Sigmoid colon (tissue), 7 donors: ENCODE data around the gene ARHGEF18. TPM values are rescaled to one million over a fixed set of nuclear protein-coding genes. Genes with fewer than 3 reads are reported as not detected.

ENCODE experiments used
- DNase-seq: peaks from one replicate; pipeline ENCODE4 v3.0.0-alpha.2; 2019
- H3K27ac ChIP-seq, 4 donors: fragments of 200-600 bp; sonication (generic); one replicate each; pipeline ENCODE4 v1.5.1; 2016 to 2019; ENCODE audit warnings: mild to moderate bottlenecking in 1 of 4
- H3K27me3 ChIP-seq, 3 donors: fragments of 200-600 bp; sonication (generic); one replicate each; pipeline ENCODE4 v1.5.1; 2019; ENCODE audit warnings: mild to moderate bottlenecking in 1 of 3
- H3K36me3 ChIP-seq, 4 donors: fragments of 200-600 bp; sonication (generic); one replicate each; pipeline ENCODE4 v1.5.1; 2016 to 2019
- H3K4me1 ChIP-seq, 4 donors: fragments of 200-600 bp; sonication (generic); one replicate each; pipeline ENCODE4 v1.5.1; 2017 to 2019
- H3K4me3 ChIP-seq, 4 donors: fragments of 200-600 bp; sonication (generic); one replicate each; pipeline ENCODE4 v1.5.1; 2017 to 2019; ENCODE audit warnings: mild to moderate bottlenecking in 2 of 4, moderate library complexity in 1 of 4
- H3K9me3 ChIP-seq, 4 donors: fragments of 200-600 bp in 3 of 4; sonication (generic) in 3 of 4; one replicate each; pipeline versions ENCODE4 v1.5.1 to v1.6.1; 2013 to 2019
- CTCF ChIP-seq, 4 experiments: fragments of 450-650 bp in 3 of 4; fragments of 200-600 bp in 1 of 4; IDR thresholded peaks; one replicate each; pipeline ENCODE4 v1.5.1; 2016 to 2019; ENCODE audit warnings: antibody characterized with exemption in 4 of 4, mild to moderate bottlenecking in 3 of 4, moderate library complexity in 2 of 4
- EP300 ChIP-seq, 4 donors: sonication (generic); formaldehyde crosslinking; IDR thresholded peaks; one replicate each; pipeline ENCODE4 v1.6.1; 2017; ENCODE audit warnings: antibody characterized with exemption in 4 of 4
- POLR2A ChIP-seq, 2 donors: fragments of 450-650 bp; IDR thresholded peaks; one replicate each; pipeline ENCODE4 v1.6.1; 2016; ENCODE audit warnings: antibody characterized with exemption in 2 of 2, mild to moderate bottlenecking in 2 of 2, moderate library complexity in 2 of 2
- POLR2AphosphoS5 ChIP-seq, 4 donors: sonication (generic); formaldehyde crosslinking; IDR thresholded peaks; one replicate each; pipeline ENCODE4 v1.6.1; 2017; ENCODE audit warnings: antibody characterized with exemption in 4 of 4
- whole genome bisulfite sequencing, 2 donors: extraction: QIAGEN DNeasy Blood & Tissue Kit; methylation state at CpG; one replicate each; pipeline ENCODE4 v1.1.7; 2013; 5-methylcytosine and 5-hydroxymethylcytosine counted together
- intact Hi-C: fragments of 100-400 bp; cut with DNase I; formaldehyde crosslinking; loops from one replicate; pipeline ENCODE4 v1.15.1; 2023
- polyA plus RNA-seq, 3 donors: library from polyadenylated mRNA; stranded (reverse); fragments of 200-250 nt; gene quantifications; one replicate each; pipeline ENCODE4 v1.2.3, GENCODE V29; 2013
- total RNA-seq, 4 donors: library from RNA; depleted of rRNA; stranded (reverse); fragments of >200 nt; gene quantifications; one replicate each; pipeline ENCODE4 v1.1.0, GENCODE V29; 2016
- donor health status: healthy with polysubstance abuse.
- donor health status: Bipolar disorder and iron deficiency.
- donor health status: healthy.

Gene ARHGEF18
- total and polyA plus RNA-seq, 7 donors: 20.4 to 76.6 (median 41.3) TPM

- Histone ChIP-seq H3K27me3 (no peaks in the 10 kb centered on the region), H3K36me3 (peaks cover 8 to 83% (median 15%) of the 10 kb centered on the region in 4 donors), H3K27ac (peak overlapping the region in 3 of 4 donors; percentile 34 to 53 (median 43)), H3K4me3 (no peak overlapping the region), H3K4me1 (peaks cover 0 to 37% (median 9%) of the 10 kb centered on the region in 4 donors), H3K9me3 (no peaks in the 10 kb centered on the region)
- intact Hi-C loops: no loop called here
- 83 to 88% methylated on average over 9 of the region's 9 CpGs for WGBS, 2 donors
- no peak for TF ChIP-seq EP300 (IDR thresholded peaks at IDR 0.05)
- TF ChIP-seq POLR2AphosphoS5 (IDR thresholded peaks at IDR 0.05): peak in 1 of 4 donors; percentile 7
- no peak for DNase-seq
Observed at GRCh38 chr19:7382694-7383093, 34.0 kb downstream of the ARHGEF18 start.

DNA sequence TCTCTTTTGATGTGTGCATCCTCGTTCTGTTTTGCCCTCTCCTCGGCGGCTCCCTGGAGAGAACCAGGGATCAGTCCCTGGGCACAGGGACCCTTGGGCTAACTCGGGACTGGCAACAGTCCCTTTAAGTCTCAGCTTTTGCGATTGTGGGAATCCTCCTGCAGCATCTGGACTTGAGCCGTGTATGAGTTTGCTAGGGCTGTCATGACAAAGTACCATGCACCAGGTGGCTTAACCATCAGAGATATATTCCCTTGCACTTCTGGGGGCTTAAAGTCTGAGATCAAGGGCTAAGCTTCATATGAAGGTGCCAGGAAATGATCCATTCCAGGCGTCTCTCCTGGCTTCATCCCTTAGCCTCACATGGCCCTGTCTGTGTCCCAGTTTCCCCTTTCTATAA is 34.5 kb downstream of the ARHGEF18 start:
- Histone ChIP-seq H3K27ac (peak overlapping the region in 2 of 4 donors; percentile 14 to 53), H3K4me1 (peaks cover 0 to 37% (median 9%) of the 10 kb centered on the region in 4 donors), H3K27me3 (no peaks in the 10 kb centered on the region), H3K9me3 (no peaks in the 10 kb centered on the region), H3K36me3 (peaks cover 8 to 83% (median 14%) of the 10 kb centered on the region in 4 donors), H3K4me3 (no peak overlapping the region)
- TF ChIP-seq CTCF (IDR thresholded peaks at IDR 0.05): no peak
- TF ChIP-seq POLR2AphosphoS5 (IDR thresholded peaks at IDR 0.05): no peak
- TF ChIP-seq EP300 (IDR thresholded peaks at IDR 0.05): no peak
- no peak for TF ChIP-seq POLR2A (IDR thresholded peaks at IDR 0.05)
- WGBS, 2 donors: 87 to 89% methylated on average over 7 of the region's 7 CpGs
- intact Hi-C loops: no loop called here
- no peak for DNase-seq

- Histone ChIP-seq H3K36me3 (peaks cover 8 to 86% (median 18%) of the 10 kb centered on the region in 4 donors), H3K27ac (no peak overlapping the region), H3K4me3 (no peak overlapping the region), H3K9me3 (no peaks in the 10 kb centered on the region), H3K27me3 (no peaks in the 10 kb centered on the region), H3K4me1 (peaks cover 0 to 27% (median 3%) of the 10 kb centered on the region in 4 donors)
- TF ChIP-seq CTCF (IDR thresholded peaks at IDR 0.05) (no peak), EP300 (IDR thresholded peaks at IDR 0.05) (no peak), POLR2A (IDR thresholded peaks at IDR 0.05) (no peak), POLR2AphosphoS5 (IDR thresholded peaks at IDR 0.05) (no peak)
- no peak for DNase-seq
- intact Hi-C loops: no loop called here
- 93 to 95% methylated on average over 5 of the region's 5 CpGs for WGBS, 2 donors
Observed at GRCh38 chr19:7385062-7385461, 36.3 kb downstream of the ARHGEF18 start.

DNA sequence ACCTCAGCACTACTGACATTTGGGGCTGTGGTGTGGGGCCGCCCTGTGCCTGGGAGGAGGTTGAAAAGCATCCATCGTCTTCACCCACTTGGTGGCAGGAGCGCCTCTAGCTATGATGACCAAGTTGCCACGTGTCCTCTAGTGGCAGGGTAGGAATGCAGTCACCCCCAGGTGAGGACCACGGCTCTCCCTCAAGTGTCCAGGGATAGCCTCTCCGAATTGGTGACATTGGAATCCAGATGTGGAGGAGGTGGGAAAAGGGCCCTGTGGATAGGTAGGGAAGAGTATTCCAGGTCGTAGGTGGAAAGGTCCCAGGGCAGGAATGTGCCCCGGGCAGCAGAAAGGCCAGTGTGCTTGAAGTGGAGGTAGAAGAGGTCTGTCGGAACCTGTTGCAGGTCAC is 37.6 kb downstream of the ARHGEF18 start:
- DNase-seq: no peak
- 71 to 74% methylated on average over 9 of the region's 9 CpGs for WGBS, 2 donors
- no peaks in the 10 kb centered on the region for H3K27me3 ChIP-seq
- intact Hi-C loops: no loop called here
- peak overlapping the region in 1 of 4 donors; percentile 10 for H3K27ac ChIP-seq
- no peaks in the 10 kb centered on the region for H3K9me3 ChIP-seq
- H3K36me3 ChIP-seq: peaks cover 8 to 91% (median 18%) of the 10 kb centered on the region in 4 donors
- H3K4me3 ChIP-seq: no peak overlapping the region
- H3K4me1 ChIP-seq: peaks cover 0 to 23% (median 3%) of the 10 kb centered on the region in 4 donors
- no peak for TF ChIP-seq POLR2AphosphoS5 (IDR thresholded peaks at IDR 0.05)
- no peak for TF ChIP-seq EP300 (IDR thresholded peaks at IDR 0.05)
- no peak for TF ChIP-seq CTCF (IDR thresholded peaks at IDR 0.05)
- no peak for TF ChIP-seq POLR2A (IDR thresholded peaks at IDR 0.05)

- Histone ChIP-seq H3K4me1 (peaks cover 0 to 22% (median 3%) of the 10 kb centered on the region in 4 donors), H3K4me3 (no peak overlapping the region), H3K27me3 (no peaks in the 10 kb centered on the region), H3K36me3 (peaks cover 8 to 93% (median 20%) of the 10 kb centered on the region in 4 donors), H3K9me3 (no peaks in the 10 kb centered on the region), H3K27ac (no peak overlapping the region)
- intact Hi-C loops: no loop called here
- DNase-seq: no peak
- 92% methylated on average over 8 of the region's 8 CpGs for WGBS, 2 donors
- TF ChIP-seq POLR2A (IDR thresholded peaks at IDR 0.05) (no peak), POLR2AphosphoS5 (IDR thresholded peaks at IDR 0.05) (no peak), EP300 (IDR thresholded peaks at IDR 0.05) (no peak), CTCF (IDR thresholded peaks at IDR 0.05) (no peak)
Observed at GRCh38 chr19:7386769-7387168, 38.0 kb downstream of the ARHGEF18 start.
